Heart left ventricle (tissue), 16 donors: ENCODE data around the gene TCP10L. TPM values are rescaled to one million over a fixed set of nuclear protein-coding genes. Genes with fewer than 3 reads are reported as not detected.

Source experiments
- ATAC-seq, 4 donors: fragments of 200-7000 bp; cut with Tn5 transposase; one replicate each; pipeline ENCODE4 v1.9.1; 2020 to 2022; ENCODE audit warnings: moderate library complexity in 4 of 4, mild to moderate bottlenecking in 3 of 4, moderate number of reproducible peaks in 1 of 4
- DNase-seq, 5 donors: peaks; one replicate each; pipeline ENCODE4 v3.0.0-alpha.2; 2020
- H3K27ac ChIP-seq, 12 donors: fragments of 200-600 bp; sonication (generic) in 4 of 12; one replicate each; pipeline versions ENCODE4 v1.5.0 to v1.8.0; 2016 to 2022; ENCODE audit warnings: mild to moderate bottlenecking in 2 of 12
- H3K27me3 ChIP-seq, 9 donors: fragments of 200-600 bp; sonication (generic) in 2 of 9; one replicate each; pipeline versions ENCODE4 v1.5.1 to v1.8.0; 2016 to 2022; ENCODE audit warnings: mild to moderate bottlenecking in 3 of 9
- H3K36me3 ChIP-seq, 9 donors: fragments of 200-600 bp; sonication (generic) in 2 of 9; one replicate each; pipeline versions ENCODE4 v1.5.0 to v1.8.0; 2018 to 2022; ENCODE audit warnings: mild to moderate bottlenecking in 2 of 9
- H3K4me1 ChIP-seq, 12 donors: fragments of 200-600 bp; sonication (generic) in 4 of 12; one replicate each; pipeline versions ENCODE4 v1.5.0 to v1.8.0; 2016 to 2022; ENCODE audit warnings: mild to moderate bottlenecking in 3 of 12
- H3K4me3 ChIP-seq, 12 donors: fragments of 200-600 bp; sonication (generic) in 4 of 12; one replicate each; pipeline versions ENCODE4 v1.5.0 to v1.8.0; 2017 to 2022; ENCODE audit warnings: mild to moderate bottlenecking in 9 of 12, moderate library complexity in 4 of 12
- H3K9me3 ChIP-seq, 12 donors: fragments of 200-600 bp; sonication (generic) in 4 of 12; one replicate each; pipeline versions ENCODE4 v1.5.0 to v1.8.0; 2016 to 2022; ENCODE audit warnings: mild to moderate bottlenecking in 1 of 12
- POLR2A ChIP-seq, 2 donors: fragments of 450-650 bp; IDR thresholded peaks; one replicate each; pipeline ENCODE4 v1.6.1; 2017; ENCODE audit warnings: antibody characterized with exemption in 2 of 2, mild to moderate bottlenecking in 2 of 2, moderate library complexity in 2 of 2
- WGBS, 4 donors: extraction: QIAGEN DNeasy Blood & Tissue Kit in 2 of 4; methylation state at CpG; one replicate each; pipeline versions ENCODE4 v1.1.5 to v1.1.7; 2013 to 2018; 5-methylcytosine and 5-hydroxymethylcytosine counted together
- intact Hi-C, 10 donors: fragments of 100-400 bp; cut with DNase I; formaldehyde crosslinking; loops; one replicate each; pipeline versions ENCODE4 v1.11.1 to v1.14.2; 2022
- polyA plus RNA-seq, 2 donors: library from polyadenylated mRNA; stranded (reverse); fragments of 200-250 nt; gene quantifications; one replicate each; pipeline ENCODE4 v1.2.3, GENCODE V29; 2013
- total RNA-seq, 9 donors: library from RNA; depleted of rRNA in 2 of 9; stranded (reverse); fragments of >200 nt in 2 of 9; fragmentation: NEBNext Ultra II Directional in 3 of 9; extraction: Animal tissue kit (Norgen Biotek cat#: 25700) in 3 of 9; gene quantifications; one replicate each; pipeline versions ENCODE4 v1.1.0 to v1.2.4, GENCODE V29; 2016 to 2023
- TF ChIP-seq, protein P1 (sequence below), 12 donors: fragments of 200-600 bp; sonication (generic) in 4 of 12; IDR thresholded peaks; one replicate each; pipeline versions ENCODE4 v1.5.0 to v1.8.0; 2018 to 2022; ENCODE audit warnings: antibody characterized with exemption in 12 of 12, mild to moderate bottlenecking in 5 of 12
- donor health status: ischemic (EF 13 %, LVEDD 7.1; RV severe dilation, severe dysfunction).
- donor health status: healthy with polysubstance abuse.
- donor health status: DM: no; HTN: yes; CAD: no.
- donor health status: DM: no; HTN: no; CAD: no.
- donor health status: ischemic (EF 25% LVEDD 6.9; RV normal size, moderate dysfunction).
- donor health status: ischemic (EF 25% LVEDD 5.7; RV mildly dilated, moderate dysfunction).
- donor health status: healthy.
- donor health status: DM: yes; HTN: yes; CAD: no.
- donor health status: ischemic (EF 35%, LVEDD 5.7; RV mildly dilated, moderate dysfunction).
- donor health status: nonischemic (EF 11% LVEDD 7.7; RV severe dilation, severe dysfunction).
- donor health status: DM: yes; HTN: yes; CAD: no.
- donor health status: PGD.
- donor health status: ischemic (EF 29% LVEDD 5.4; RV normal size, mild dysfunction).
- donor health status: nonischemic (EF 23%, LVEDD 6.1; RV moderate dilation, normal function).

TCP10L gene
- total and polyA plus RNA-seq, 11 donors, result 0.80 to 3.9 (median 2.2) TPM

DNA sequence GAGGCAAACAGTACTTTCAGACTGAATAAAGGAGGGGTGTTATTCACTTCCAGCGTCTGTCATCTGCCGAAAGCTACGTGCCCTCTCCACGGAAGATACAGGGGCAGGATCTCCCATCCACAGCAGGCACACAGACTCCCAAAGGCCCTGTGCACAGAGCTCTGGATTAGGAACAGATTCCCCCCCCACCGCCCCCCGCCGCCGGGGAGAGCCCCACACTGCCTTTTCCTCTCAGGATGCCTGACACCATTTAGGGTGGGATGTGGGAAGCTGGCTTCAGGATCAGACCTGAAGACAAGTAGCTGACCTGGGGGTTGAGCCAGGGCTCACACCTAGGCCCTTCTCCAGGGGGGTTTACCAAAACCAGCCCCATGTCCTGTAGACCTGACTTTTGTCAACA is 8.4 kb upstream of the TCP10L start:
- WGBS, 4 donors, result 75 to 86% (median 84%) methylated on average over 6 to 8 of the region's 8 CpGs
- no peak for ATAC-seq
- H3K27ac ChIP-seq, result no peak overlapping the region
- no peak overlapping the region for H3K4me3 ChIP-seq
- no peaks in the 10 kb centered on the region for H3K4me1 ChIP-seq
- TF ChIP-seq POLR2A (IDR thresholded peaks at IDR 0.05), result no peak
- TF ChIP-seq, protein P1, sequence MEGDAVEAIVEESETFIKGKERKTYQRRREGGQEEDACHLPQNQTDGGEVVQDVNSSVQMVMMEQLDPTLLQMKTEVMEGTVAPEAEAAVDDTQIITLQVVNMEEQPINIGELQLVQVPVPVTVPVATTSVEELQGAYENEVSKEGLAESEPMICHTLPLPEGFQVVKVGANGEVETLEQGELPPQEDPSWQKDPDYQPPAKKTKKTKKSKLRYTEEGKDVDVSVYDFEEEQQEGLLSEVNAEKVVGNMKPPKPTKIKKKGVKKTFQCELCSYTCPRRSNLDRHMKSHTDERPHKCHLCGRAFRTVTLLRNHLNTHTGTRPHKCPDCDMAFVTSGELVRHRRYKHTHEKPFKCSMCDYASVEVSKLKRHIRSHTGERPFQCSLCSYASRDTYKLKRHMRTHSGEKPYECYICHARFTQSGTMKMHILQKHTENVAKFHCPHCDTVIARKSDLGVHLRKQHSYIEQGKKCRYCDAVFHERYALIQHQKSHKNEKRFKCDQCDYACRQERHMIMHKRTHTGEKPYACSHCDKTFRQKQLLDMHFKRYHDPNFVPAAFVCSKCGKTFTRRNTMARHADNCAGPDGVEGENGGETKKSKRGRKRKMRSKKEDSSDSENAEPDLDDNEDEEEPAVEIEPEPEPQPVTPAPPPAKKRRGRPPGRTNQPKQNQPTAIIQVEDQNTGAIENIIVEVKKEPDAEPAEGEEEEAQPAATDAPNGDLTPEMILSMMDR (IDR thresholded peaks at IDR 0.05), result no peak
- intact Hi-C loops, result loop anchor here in 1 of 10 donors (10.0 kb wide), 1 partner anchor 729 kb away; no protein-coding TSS in a partner anchor
- DNase-seq, result no peak
- peaks cover 0 to 18% (median 11%) of the 10 kb centered on the region in 9 donors for H3K36me3 ChIP-seq
- H3K9me3 ChIP-seq, result no peaks in the 10 kb centered on the region
- no peaks in the 10 kb centered on the region for H3K27me3 ChIP-seq

DNA sequence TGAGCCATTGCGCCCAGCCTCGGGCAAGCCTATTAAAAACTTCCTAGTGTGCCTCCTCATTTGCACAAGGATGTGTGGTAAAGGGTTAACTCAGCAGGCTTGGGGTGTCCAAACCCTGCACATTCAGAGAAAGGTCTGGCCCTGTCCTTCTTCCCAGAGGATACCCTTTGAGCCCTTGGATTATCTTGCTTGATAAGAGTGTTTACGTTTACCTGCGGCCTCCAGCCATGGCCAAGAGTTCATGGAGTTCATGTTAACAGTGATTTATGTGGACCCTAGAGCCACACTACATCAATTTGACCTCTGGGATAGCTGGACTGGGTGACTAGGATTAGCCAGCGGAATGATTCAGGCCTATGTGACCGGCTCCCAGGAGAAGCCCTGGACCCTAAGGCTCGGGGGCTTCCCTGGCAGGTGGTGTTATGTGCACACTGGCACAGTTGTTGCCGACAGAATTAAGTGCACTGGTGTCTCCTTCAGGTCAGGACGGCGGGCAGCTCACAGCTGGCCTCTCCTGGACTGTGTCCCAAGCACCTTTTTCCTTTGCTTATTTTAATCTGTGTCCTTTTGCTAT is 7.7 kb upstream of the TCP10L start:
- ATAC-seq (no peak), DNase-seq (no peak)
- Histone ChIP-seq H3K27ac (no peak overlapping the region), H3K27me3 (no peaks in the 10 kb centered on the region), H3K36me3 (peaks cover 0 to 12% (median 7%) of the 10 kb centered on the region in 9 donors), H3K4me3 (no peak overlapping the region), H3K9me3 (no peaks in the 10 kb centered on the region), H3K4me1 (no peaks in the 10 kb centered on the region)
- WGBS, 4 donors, result 67 to 73% (median 68%) methylated on average over 10 of the region's 10 CpGs
- TF ChIP-seq POLR2A (IDR thresholded peaks at IDR 0.05), result no peak
- TF ChIP-seq, protein P1 (IDR thresholded peaks at IDR 0.05), result no peak
- intact Hi-C loops, result loop anchor here in 1 of 10 donors (10.0 kb wide), 1 partner anchor 728 kb away; no protein-coding TSS in a partner anchor

DNA sequence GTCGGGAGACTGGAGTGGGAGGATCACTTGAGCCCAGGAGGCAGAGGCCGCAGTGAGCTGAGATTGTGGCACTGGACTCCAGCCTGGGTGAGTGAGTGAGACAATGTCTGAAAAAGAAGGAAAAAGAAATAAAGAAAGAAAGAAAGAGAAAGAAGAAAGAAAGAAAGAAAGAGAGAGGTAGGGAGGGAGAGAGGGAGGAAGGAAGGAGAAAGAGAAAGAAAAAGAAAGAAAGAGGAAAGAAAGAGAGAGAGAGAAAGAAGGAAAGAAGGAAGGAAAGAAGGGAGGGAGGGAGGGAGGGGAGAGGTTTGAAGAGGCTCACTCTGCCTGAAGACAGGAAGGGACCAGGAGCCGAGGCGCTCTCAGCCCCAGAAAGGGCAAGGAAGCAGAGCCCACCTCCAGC is 4.8 kb upstream of the TCP10L start:
- H3K4me1 ChIP-seq, result no peaks in the 10 kb centered on the region
- no peak for DNase-seq
- no peak overlapping the region for H3K4me3 ChIP-seq
- intact Hi-C loops, result loop anchor here in 1 of 10 donors (10.0 kb wide), 1 partner anchor 725 kb away; no protein-coding TSS in a partner anchor
- ATAC-seq, result no peak
- H3K27me3 ChIP-seq, result no peaks in the 10 kb centered on the region
- peaks cover 0 to 8% (median 0%) of the 10 kb centered on the region in 9 donors for H3K36me3 ChIP-seq
- no peak for TF ChIP-seq POLR2A (IDR thresholded peaks at IDR 0.05)
- TF ChIP-seq, protein P1 (IDR thresholded peaks at IDR 0.05), result no peak
- H3K27ac ChIP-seq, result no peak overlapping the region
- no peaks in the 10 kb centered on the region for H3K9me3 ChIP-seq
- WGBS, 4 donors, result 83 to 87% (median 84%) methylated on average over 4 of the region's 4 CpGs

DNA sequence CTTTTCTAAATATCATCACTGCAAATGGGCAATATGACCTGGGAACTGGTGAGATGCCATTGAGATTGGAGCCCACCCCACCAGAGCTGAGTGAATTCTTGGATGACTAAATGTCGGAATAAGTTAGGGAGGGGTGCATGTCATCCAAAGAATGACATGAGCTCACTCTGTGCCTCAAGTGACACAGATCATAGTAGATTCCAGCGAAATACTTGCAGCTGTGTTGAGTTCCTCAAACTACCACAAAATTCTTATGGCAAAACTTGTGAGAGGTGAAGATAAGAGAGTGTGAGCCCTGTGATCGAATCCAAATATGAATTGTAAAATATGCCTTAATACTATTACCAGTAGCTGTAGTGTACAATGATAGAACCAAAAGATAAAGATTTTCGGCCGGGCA is 2.3 kb upstream of the TCP10L start:
- intact Hi-C loops, result no loop called here
- DNase-seq, result no peak
- H3K9me3 ChIP-seq, result no peaks in the 10 kb centered on the region
- TF ChIP-seq, protein P1 (IDR thresholded peaks at IDR 0.05), result no peak
- TF ChIP-seq POLR2A (IDR thresholded peaks at IDR 0.05), result no peak
- H3K4me3 ChIP-seq, result no peak overlapping the region
- no peaks in the 10 kb centered on the region for H3K4me1 ChIP-seq
- H3K36me3 ChIP-seq, result peaks cover 0 to 8% (median 0%) of the 10 kb centered on the region in 9 donors
- WGBS, 4 donors, result 93 to 95% (median 94%) methylated on average over 5 of the region's 5 CpGs
- no peak for ATAC-seq
- H3K27ac ChIP-seq, result no peak overlapping the region
- no peaks in the 10 kb centered on the region for H3K27me3 ChIP-seq
